T-helper 2 cell treated with Interferon-gamma antibody and Interleukin-4, amounts not matched to agents 5 μg/mL and 100 μg/mL, for 36 hours (primary cell): ENCODE measurements around the gene PRIMA1.

Experiments used
- DNase-seq: peaks from one replicate; pipeline ENCODE4 v3.0.0; 2021; ENCODE audit warnings: low spot score
- H3K27ac Mint-ChIP-seq: one replicate; pipeline ENCODE4 v1.8.0; 2021; ENCODE audit warnings: mild to moderate bottlenecking, mixed read lengths
- H3K27me3 Mint-ChIP-seq: one replicate; pipeline ENCODE4 v1.8.0; 2021; ENCODE audit warnings: low read depth, mixed read lengths
- H3K36me3 Mint-ChIP-seq: one replicate; pipeline ENCODE4 v1.8.0; 2021; ENCODE audit warnings: low read depth, mixed read lengths
- H3K4me1 Mint-ChIP-seq: one replicate; pipeline ENCODE4 v1.8.0; 2021; ENCODE audit warnings: low read depth, mixed read lengths
- H3K4me3 Mint-ChIP-seq: one replicate; pipeline ENCODE4 v1.8.0; 2022; ENCODE audit warnings: mild to moderate bottlenecking, moderate library complexity, mixed read lengths
- H3K9me3 Mint-ChIP-seq: one replicate; pipeline ENCODE4 v1.8.0; 2021; ENCODE audit warnings: mixed read lengths

PRIMA1 gene

GRCh38 chr14:93788293-93788542 is at the start of gene PRIMA1:
Gene PRIMA1 (minus strand): TSS chr14:93788485. CDS start chr14:93787718, 767 bp downstream.
- H3K27ac Mint-ChIP-seq: no peak within 1 kb of the TSS
- peaks cover 66% of the 10 kb centered on the region for H3K27me3 Mint-ChIP-seq
- H3K4me3 Mint-ChIP-seq: no peak within 1 kb of the TSS
- H3K4me1 Mint-ChIP-seq: no peaks in the 10 kb centered on the region
- no peaks in the 10 kb centered on the region for H3K9me3 Mint-ChIP-seq
- DNase-seq: no peak
- H3K36me3 Mint-ChIP-seq: no peaks in the 10 kb centered on the region

GRCh38 chr14:93834699-93835371 is 46.5 kb upstream of the PRIMA1 start:
- Mint-ChIP-seq H3K27ac (no peak overlapping the region), H3K27me3 (peaks cover 6% of the 10 kb centered on the region), H3K9me3 (peaks cover 7% of the 10 kb centered on the region), H3K36me3 (no peaks in the 10 kb centered on the region), H3K4me1 (peaks cover 4% of the 10 kb centered on the region), H3K4me3 (no peak overlapping the region)
- no peak for DNase-seq

DNA sequence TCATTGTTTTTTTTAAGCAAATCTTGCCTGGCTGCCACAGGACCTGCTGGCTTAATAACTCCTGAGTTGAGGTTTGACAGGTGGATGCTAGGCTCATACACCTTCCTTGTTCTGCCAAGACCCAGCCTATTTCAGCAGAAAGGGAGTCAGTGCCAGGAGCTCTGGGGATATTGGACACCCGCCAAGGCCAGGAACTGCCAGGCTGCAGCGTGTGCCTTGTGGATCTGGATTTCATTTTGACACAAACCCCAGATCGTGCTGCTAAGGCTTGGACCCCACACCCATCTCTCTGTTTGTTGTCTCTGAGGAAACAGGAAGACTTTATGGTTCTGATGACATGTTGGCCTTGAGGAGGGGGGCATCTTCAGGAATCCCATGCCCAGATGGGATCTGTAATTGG is 44.4 kb upstream of the PRIMA1 start:
- no peak for DNase-seq
- H3K9me3 Mint-ChIP-seq: peaks cover 7% of the 10 kb centered on the region
- no peaks in the 10 kb centered on the region for H3K27me3 Mint-ChIP-seq
- no peaks in the 10 kb centered on the region for H3K4me1 Mint-ChIP-seq
- H3K36me3 Mint-ChIP-seq: no peaks in the 10 kb centered on the region
- H3K27ac Mint-ChIP-seq: no peak overlapping the region
- no peak overlapping the region for H3K4me3 Mint-ChIP-seq

GRCh38 chr14:93832081-93832480 is 43.8 kb upstream of the PRIMA1 start:
- H3K36me3 Mint-ChIP-seq: no peaks in the 10 kb centered on the region
- peaks cover 7% of the 10 kb centered on the region for H3K9me3 Mint-ChIP-seq
- no peak overlapping the region for H3K27ac Mint-ChIP-seq
- no peak for DNase-seq
- H3K4me1 Mint-ChIP-seq: no peaks in the 10 kb centered on the region
- H3K27me3 Mint-ChIP-seq: no peaks in the 10 kb centered on the region
- no peak overlapping the region for H3K4me3 Mint-ChIP-seq

DNA sequence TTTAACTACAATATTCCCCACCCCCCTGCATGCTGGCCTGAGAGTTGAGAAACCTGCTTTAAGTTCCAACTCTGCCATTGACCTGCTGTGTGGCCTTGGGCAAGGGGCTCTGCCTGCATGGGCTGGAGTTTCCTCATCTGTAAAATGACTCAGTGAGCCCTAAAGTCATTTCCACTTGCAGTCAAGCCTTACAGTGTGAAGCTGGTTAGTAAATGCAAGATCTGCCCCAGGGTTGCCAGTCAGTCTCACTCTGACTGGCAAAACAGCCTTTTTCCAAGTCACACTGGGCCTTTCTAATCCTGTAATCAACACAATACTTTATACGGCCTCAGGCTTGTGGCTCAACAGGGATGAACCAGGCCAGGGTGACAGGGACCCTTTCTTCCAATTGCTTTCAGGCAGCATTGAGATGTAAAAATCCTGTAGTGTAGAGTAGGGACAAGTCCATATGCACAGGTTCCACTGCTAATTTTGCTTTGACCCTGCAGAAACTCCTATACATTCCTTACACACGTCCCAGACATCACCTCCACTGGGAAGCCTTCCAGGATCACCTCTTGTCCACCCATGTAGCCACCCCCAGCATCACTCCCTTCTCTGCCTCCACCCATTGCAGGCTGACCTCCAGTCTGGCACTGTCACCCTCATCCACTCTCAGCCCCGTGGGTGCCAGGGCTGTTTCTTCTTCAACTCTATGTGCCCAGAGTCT is 42.6 kb upstream of the PRIMA1 start:
- no peak for DNase-seq
- H3K27me3 Mint-ChIP-seq: no peaks in the 10 kb centered on the region
- no peaks in the 10 kb centered on the region for H3K4me1 Mint-ChIP-seq
- H3K27ac Mint-ChIP-seq: no peak overlapping the region
- no peak overlapping the region for H3K4me3 Mint-ChIP-seq
- no peaks in the 10 kb centered on the region for H3K36me3 Mint-ChIP-seq
- peaks cover 1% of the 10 kb centered on the region for H3K9me3 Mint-ChIP-seq

DNA sequence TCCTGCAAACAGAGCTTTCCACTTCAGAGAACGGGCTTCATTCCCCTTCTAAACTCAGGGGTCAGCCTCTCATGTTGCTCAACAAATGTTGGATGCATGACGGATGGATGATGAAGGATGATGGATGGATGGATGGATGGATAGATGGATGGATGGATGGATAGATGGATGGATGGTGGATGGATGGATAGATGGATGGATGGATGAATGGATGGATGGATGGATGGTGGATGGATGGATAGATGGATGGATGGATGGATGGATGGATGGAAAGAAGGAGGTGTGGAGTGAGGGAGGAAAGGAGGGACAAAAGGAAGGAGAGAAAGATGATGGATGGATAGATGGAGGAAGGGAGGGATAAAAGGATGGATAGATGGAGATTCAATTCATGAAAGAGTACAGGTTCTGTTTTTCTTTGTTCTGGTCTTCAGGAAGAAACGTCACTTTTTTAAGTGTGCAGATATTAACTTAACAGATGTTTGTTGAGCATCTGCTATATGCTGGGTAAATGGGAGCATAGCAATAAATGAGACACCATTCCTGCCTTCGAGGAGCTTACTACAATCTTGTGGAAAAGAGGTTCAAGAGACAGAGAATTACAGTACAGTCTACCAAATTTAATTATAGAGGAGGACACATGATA is 41.7 kb upstream of the PRIMA1 start:
- no peak overlapping the region for H3K27ac Mint-ChIP-seq
- no peaks in the 10 kb centered on the region for H3K27me3 Mint-ChIP-seq
- no peaks in the 10 kb centered on the region for H3K4me1 Mint-ChIP-seq
- no peak for DNase-seq
- H3K36me3 Mint-ChIP-seq: no peaks in the 10 kb centered on the region
- H3K4me3 Mint-ChIP-seq: no peak overlapping the region
- H3K9me3 Mint-ChIP-seq: no peaks in the 10 kb centered on the region

DNA sequence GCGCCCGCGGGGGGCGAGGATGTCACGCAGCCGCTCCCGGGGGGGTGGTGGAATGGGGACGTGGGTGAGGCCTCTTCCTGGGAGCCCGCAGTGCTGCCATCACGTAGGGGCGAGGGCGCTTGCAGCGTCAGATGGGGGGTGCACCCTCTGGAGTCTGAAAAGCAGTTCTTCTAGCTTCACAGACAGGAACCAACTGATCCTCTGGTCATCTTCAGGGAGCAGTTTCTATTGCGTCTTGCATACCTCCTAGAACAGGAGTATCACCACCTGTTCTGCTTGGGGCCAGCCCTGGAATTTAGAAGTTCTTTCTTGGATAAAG is 36.9 kb upstream of the PRIMA1 start:
- Mint-ChIP-seq H3K27me3 (peaks cover 2% of the 10 kb centered on the region), H3K27ac (no peak overlapping the region), H3K4me1 (no peaks in the 10 kb centered on the region), H3K9me3 (no peaks in the 10 kb centered on the region), H3K36me3 (no peaks in the 10 kb centered on the region), H3K4me3 (no peak overlapping the region)
- no peak for DNase-seq

- Mint-ChIP-seq H3K4me3 (no peak overlapping the region), H3K36me3 (no peaks in the 10 kb centered on the region), H3K27me3 (peaks cover 2% of the 10 kb centered on the region), H3K9me3 (no peaks in the 10 kb centered on the region), H3K27ac (no peak overlapping the region), H3K4me1 (no peaks in the 10 kb centered on the region)
- no peak for DNase-seq
Observed at GRCh38 chr14:93824518-93825234, 36.4 kb upstream of the PRIMA1 start.

GRCh38 chr14:93824076-93824475 is 35.8 kb upstream of the PRIMA1 start:
- DNase-seq: no peak
- peaks cover 2% of the 10 kb centered on the region for H3K27me3 Mint-ChIP-seq

GRCh38 chr14:93821051-93821450 is 32.8 kb upstream of the PRIMA1 start:
- H3K27ac Mint-ChIP-seq: no peak overlapping the region
- no peaks in the 10 kb centered on the region for H3K9me3 Mint-ChIP-seq
- DNase-seq: no peak
- no peaks in the 10 kb centered on the region for H3K36me3 Mint-ChIP-seq
- peaks cover 2% of the 10 kb centered on the region for H3K27me3 Mint-ChIP-seq
- H3K4me3 Mint-ChIP-seq: no peak overlapping the region
- no peaks in the 10 kb centered on the region for H3K4me1 Mint-ChIP-seq

More at GRCh38 chr14:93824076-93824475, 35.8 kb upstream of the PRIMA1 start:
- H3K9me3 Mint-ChIP-seq: no peaks in the 10 kb centered on the region
- H3K4me3 Mint-ChIP-seq: no peak overlapping the region
- H3K36me3 Mint-ChIP-seq: no peaks in the 10 kb centered on the region
- no peak overlapping the region for H3K27ac Mint-ChIP-seq
- no peaks in the 10 kb centered on the region for H3K4me1 Mint-ChIP-seq

- no peak for DNase-seq
- H3K9me3 Mint-ChIP-seq: peaks cover 18% of the 10 kb centered on the region
- H3K4me1 Mint-ChIP-seq: no peaks in the 10 kb centered on the region
- H3K36me3 Mint-ChIP-seq: no peaks in the 10 kb centered on the region
- H3K4me3 Mint-ChIP-seq: no peak overlapping the region
- H3K27ac Mint-ChIP-seq: no peak overlapping the region
- H3K27me3 Mint-ChIP-seq: peaks cover 6% of the 10 kb centered on the region
Observed at GRCh38 chr14:93818857-93819256, 30.6 kb upstream of the PRIMA1 start.

- no peaks in the 10 kb centered on the region for H3K36me3 Mint-ChIP-seq
- no peak overlapping the region for H3K4me3 Mint-ChIP-seq
- peaks cover 48% of the 10 kb centered on the region for H3K9me3 Mint-ChIP-seq
- DNase-seq: no peak
- H3K27ac Mint-ChIP-seq: no peak overlapping the region
- peaks cover 11% of the 10 kb centered on the region for H3K4me1 Mint-ChIP-seq
- peaks cover 7% of the 10 kb centered on the region for H3K27me3 Mint-ChIP-seq
Observed at GRCh38 chr14:93811676-93812075, 23.4 kb upstream of the PRIMA1 start.

GRCh38 chr14:93811020-93811419 is 22.7 kb upstream of the PRIMA1 start:
- Mint-ChIP-seq H3K4me3 (no peak overlapping the region), H3K36me3 (no peaks in the 10 kb centered on the region), H3K27me3 (peaks cover 7% of the 10 kb centered on the region), H3K4me1 (peaks cover 11% of the 10 kb centered on the region), H3K9me3 (peaks cover 48% of the 10 kb centered on the region), H3K27ac (no peak overlapping the region)
- no peak for DNase-seq
